Right renal cortex interstitium (tissue), 3 donors: Measurements from ENCODE around the gene FAM135A. TPM values are rescaled to one million over a fixed set of nuclear protein-coding genes. Genes with fewer than 3 reads are reported as not detected.
A peak's percentile ranks its signal among the peaks of the same experiment; 100 is the strongest.
"Not testable (repeated sequence)": the region's sequence is repeated elsewhere in the genome, so short reads cannot be mapped to it uniquely, and the experiment has no call there.

Experiments
- DNase-seq, 3 donors: peaks; one replicate each; pipeline ENCODE4 v3.0.0-alpha.2; 2013; ENCODE audit warnings: low read depth in 3 of 3, low spot score in 2 of 3
- polyA plus RNA-seq, 3 donors: library from polyadenylated mRNA; unstranded; fragments of 120-200 nt; gene quantifications; one replicate each; pipeline ENCODE4 v1.2.1, GENCODE V29; 2013; ENCODE audit not compliant: insufficient read length in 3 of 3

FAM135A gene
- polyA plus RNA-seq, 3 donors = 24.8 to 27.4 (median 26.6) TPM

DNA sequence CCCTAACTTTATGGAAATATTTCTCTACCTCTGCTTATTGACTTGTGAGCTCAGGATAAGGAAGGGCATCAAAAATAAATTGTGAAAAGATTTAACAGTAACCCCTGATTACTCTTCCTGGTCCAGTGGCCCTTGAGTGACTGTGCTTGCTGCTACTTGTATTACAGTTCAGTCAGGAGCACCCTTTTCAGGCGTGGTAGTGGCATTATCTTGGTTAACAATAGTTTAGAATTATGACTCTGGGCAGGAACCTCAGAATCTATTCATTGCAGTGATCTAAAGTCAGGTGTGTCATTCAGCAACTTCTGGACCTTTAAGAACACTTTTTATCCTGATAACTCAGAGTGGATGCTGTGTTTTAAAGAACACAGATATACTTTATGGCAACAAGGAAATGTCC is 43.4 kb downstream of the FAM135A start:
- no peak for DNase-seq

DNA sequence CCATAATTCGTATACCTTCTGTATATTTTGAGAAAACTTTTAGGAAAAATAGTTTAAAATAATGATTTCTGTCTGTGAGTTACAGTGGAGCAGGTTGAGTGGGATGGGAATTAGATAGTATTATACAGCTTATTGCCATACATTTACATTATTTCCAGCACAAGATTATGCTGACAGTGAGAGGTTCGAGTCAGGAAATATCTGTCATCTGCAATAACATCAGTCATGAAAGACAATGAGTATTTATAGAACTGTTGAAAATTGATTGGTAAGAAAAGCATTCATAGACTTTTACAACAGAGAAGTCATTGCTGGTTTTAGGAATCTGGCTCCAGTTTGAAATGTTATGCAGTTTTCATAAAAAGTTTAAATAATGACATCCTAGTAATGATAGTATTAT is 45.9 kb downstream of the FAM135A start:
- no peak for DNase-seq

DNA sequence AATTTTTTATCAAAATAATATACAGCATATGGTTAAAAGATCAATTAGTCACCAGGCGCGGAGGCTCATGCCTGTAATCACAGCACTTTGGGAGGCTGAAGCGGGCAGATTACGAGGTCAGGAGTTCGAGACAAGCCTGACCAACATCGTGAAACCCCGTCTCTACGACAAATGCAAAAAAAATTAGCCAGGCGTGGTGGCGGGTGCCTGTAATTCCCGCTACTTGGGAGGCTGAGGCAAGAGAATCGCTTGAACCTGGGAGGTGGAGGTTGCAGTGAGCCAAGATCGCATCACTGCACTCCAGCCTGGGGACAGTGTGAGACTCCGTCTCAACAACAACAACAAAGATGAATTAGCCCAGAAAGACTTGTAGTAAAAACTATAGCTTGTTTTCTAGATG is 46.4 kb downstream of the FAM135A start:
- DNase-seq = not testable (repeated sequence)

DNA sequence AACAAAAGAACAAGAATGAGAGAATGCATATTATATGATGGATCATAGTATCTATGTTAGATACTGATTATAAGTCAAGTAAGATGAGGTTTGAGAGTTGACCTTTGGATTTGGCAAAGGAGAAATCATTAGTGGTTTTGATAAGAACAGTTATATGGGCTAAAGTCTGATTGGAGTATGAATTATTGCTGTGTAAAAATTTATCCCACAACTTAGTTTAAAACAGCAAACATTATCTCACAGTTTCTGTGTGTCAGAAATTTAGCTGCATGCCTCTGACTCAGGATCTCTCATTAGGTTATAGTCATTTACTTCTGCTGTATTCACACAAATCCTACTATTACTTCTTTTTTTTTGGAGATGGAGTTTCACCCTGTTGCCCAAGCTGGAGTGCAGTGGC is 56.7 kb downstream of the FAM135A start:
- DNase-seq = no peak

DNA sequence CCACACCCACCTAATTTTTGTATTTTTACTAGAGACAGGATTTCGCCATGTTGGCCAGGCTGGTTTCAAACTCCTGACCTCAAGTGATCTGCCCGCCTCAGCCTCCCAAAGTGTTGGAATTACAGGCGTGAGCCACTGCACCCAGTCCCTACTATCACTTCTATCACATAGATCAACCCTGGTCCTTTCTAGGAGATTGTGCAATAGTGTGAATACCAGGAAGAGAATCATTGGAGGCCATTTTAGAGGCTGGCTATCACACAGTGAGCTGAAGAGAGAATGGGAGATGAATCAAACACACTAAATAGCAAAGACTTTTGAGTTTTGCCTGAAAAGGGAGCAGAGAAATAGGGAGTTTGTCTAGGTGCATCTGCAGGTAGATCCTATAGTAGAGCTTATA is 57.2 kb downstream of the FAM135A start:
- DNase-seq = not testable (repeated sequence)

DNA sequence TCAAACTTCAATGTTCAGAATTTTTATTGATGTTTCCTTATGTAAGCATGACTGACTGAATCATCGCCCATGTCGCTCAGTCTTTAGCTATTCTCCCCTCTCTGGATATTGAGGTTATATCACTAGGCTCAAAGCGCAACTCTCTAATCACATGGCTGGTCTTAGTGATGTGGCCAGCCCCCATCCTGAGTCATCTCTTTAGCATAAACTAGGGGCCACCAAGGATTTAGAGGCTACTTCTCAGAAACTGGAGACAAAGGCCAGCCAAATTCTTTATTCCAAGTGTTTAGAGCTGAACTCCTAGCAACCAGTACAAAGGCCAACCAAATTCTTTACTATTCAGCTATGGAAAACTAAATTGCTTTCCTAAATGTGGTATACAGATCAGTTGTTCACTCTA is 61.4 kb downstream of the FAM135A start:
- DNase-seq = no peak

DNA sequence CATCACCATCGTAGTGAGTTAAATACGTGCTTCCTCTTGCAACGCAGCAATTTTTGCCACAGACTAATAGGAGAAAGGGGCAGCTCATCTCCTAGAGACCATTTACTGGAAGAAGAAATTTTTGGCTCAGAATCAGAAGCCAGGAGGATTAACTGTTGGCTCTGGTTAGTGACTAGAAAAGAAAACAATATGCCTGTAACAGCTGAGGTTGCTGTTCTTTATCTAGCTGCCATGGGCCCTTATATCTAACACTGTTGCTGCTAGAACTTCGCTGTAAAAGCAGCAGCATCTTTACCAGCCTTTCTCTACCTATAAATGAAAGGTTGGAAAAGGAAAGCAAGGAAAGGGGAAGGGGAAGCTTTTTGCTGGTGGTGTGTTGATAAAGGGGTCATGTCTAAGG is 65.9 kb downstream of the FAM135A start:
- DNase-seq = no peak

DNA sequence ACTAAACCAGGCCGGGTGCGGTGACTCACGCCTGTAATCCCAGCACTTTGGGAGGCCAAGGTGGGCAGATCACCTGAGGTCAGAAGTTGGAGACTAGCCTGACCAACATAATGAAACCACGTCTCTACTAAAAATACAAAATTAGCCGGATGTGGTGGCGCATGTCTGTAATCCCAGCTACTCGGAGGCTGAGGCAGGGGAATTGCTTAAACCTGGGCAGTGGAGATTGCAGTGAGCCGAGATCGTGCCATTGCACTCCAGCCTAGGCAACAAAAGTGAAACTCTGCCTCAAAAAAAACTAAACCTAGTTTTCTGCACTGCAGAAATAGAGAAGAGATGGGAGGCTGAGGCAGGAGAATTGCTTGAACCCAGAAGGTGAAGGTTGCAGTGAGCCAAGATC is 73.3 kb downstream of the FAM135A start:
- not testable (repeated sequence) for DNase-seq

DNA sequence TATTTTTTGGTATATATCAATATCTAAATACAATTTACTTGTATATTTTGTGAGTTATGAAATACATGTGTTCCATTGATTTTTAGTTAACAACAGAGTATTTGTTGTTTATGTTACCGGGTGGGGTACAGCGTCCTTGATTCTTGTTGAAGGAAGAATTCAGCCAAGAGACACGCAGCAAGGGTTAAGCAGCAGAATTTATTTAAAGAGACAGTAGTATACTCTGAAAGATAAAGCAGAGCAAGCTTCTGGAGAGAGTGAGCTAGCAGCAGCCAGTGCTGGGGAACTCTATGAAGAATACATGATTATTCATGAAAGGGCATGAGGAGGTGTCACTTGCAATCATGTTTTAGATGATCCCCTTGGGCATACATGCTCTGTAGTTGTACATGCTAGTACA is 76.1 kb downstream of the FAM135A start:
- DNase-seq = no peak

DNA sequence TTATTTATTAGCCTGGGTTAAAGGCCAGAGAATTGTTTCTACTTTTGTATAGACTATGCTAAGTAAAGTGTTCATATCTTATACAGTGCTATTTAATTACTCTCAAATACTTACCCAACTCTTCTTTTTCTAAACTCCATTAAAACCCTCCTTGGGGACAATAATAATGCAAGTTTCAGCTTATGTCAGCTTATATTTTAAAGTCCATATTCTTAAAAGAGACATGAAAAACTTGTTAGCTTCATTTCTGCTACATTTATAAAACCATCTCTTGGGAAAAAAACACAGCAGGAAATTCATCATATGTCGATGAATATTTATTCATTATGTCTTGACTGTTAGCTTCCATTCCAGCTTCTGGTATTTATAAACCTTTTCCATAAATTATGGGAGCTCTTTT is 81.5 kb downstream of the FAM135A start:
- no peak for DNase-seq

DNA sequence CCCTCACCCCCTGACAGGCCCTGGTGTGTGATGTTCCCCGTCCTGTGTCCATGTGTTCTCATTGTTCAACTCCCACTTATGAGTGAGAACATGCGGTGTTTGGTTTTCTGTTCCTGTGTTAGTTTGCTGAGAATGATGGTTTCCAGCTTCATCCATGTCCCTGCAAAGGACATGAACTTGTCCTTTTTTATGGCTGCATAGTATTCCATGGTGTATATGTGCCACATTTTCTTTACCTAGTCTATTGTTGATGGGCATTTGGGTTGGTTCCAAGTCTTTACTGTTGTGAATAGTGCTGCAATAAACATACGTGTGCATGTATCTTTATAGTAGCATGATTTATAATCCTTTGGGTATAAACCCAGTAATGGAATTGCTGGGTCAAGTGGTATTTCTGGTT is 82.5 kb downstream of the FAM135A start:
- DNase-seq = not testable (repeated sequence)

DNA sequence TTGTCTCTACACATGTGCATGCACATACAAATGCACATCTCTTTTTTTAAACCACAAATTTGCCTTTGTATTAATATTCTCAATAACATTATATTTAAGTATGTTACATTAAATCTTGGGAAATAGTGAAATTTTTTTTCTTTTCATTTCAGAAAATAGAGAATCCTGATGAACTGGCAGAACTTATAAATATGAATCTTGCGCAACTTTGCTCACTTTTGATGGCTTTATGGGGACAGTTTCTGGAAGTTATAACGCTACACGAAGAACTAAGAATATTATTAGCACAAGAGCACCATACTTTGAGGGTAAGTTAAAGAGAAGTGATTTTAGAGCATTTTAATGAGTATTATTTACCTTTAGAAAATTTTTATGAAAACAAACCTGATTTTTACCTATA is 89.2 kb downstream of the FAM135A start:
- no peak for DNase-seq

DNA sequence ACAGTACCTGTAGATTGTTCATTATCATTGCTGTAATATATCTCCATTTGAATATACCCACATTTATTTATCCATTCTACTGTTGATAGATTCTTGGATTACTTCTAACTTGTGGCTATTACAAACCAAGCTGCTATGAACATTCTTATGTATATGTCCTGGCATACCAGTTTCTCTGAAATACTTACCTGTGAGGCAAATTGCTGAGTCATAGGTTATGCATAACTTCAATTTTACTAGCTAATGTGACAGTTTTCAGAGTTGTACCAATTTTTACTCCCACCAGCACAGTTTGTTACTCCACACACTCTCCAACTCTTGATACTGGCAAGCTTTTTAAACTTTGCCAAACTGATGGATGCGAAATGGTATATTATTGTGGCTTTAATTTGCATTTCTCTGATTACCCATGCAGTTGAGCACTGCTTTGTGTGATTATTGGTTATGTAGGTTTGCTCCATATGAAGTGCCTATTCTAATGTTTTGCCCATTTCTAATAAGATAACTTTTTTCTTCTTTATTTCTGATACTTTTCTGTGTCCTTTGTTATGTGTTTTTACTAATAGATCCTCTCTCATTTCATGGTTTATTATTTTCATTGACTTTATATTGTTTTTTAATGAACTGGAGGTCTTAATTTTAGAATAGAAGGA is 90.6 kb downstream of the FAM135A start:
- DNase-seq = no peak

DNA sequence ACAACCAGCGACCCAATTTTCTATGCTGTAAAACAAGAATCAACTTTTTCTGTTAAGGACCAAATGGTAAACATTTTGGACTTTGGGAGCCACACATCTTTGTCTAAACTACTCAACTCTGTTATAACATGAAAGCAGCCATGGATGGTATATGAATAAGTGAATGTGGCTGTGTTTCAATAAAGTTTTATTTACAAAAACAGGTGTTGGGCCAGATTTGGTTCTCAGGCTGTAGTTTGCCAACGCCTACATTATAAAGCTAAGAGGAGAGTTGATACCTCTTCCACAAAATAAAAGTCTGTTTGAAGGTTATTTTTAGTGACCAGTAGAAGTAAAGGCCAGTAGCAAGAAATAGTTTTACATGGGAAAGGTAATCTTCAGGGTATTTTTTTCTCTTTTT is 93.0 kb downstream of the FAM135A start:
- no peak for DNase-seq

DNA sequence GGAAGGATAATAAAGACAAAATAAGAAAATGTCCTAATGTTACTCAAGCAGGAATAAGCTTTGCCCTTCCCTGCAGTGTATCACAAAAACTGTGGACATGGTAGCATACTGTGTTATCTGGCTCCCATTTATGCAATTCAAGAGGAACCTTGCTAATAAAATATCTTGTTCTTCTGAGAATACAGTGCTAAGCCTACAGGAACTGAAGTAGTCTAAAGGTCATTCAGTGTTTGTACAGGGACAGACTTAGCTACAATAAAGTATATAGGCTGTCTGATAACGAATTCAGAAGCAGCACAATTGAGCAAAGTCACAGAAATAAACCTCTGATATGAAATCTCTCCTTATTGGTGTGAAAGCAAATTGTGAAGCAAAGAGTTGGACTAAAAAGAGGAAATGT is 93.9 kb downstream of the FAM135A start:
- DNase-seq = no peak

DNA sequence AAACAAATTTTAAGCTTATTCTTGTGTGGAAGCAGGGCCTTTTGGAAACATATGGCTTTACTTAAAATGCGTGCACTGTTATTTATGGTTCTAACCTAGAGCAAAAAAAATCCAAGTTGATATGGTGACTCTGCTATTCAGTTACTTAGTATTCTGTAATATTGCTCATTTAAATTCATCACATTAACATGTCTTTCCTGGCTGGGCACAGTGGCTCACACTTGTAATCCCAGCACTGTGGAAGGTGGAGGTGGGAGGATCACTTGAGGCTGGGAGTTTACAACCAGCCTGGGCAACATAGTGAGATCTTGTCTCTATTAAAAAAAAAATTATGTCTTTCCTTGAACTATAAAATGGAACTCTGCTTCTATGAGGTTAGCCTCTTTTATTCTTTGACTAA is 95.6 kb downstream of the FAM135A start:
- no peak for DNase-seq

DNA sequence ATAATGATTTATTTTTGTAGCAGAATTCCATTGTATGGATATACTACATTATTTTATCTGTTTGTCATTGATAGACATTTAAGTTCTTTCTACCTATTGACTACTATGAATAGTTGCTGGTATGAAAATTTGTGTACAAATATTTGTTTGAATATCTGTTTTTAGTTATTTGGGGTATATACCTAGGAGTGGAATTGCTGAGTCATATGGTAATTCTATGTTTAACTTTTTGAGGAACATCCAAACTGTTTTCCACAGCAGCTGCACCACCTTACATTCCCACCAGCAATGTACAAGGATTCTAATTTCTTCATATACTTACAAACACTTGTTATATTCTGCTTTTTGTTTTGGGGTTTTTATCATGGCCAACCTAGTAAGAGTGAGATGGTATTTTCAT is 97.3 kb downstream of the FAM135A start:
- DNase-seq = no peak

DNA sequence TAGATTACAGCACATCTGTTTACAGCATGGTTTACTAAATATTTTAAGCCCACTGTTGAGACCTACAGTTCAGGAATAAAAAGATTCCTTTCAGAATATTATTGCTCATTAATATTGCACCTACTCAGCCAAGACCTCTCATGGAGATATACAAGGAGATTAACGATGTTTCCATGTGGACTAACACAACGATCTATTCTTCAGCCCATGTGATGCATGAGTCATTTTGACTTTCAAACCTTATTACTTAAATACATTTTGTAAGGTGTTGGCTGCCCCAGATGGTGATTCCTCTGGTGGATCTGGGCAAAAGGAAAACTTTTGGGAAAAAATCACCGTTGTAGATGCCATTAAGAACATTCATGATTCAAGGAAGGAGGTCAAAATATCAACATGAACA is 105.4 kb downstream of the FAM135A start:
- DNase-seq = no peak

DNA sequence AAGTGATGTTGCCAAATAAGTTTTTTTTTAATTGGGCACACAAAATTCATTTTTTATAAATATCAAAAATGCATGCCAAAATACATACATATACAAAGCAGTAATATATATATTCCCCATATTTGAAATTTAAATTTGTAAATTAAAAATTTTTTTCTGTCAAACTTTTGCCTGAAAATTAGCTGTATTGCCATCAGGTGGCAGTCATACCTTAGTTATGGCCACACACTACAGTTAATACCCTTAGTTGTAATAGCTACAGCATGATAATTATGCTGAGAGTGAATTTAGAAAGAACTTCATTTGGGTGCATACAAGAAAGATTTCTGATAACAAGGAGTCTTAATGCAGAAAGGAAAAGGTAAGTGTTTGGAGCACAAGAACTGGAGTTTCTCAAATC is 107.3 kb downstream of the FAM135A start:
- DNase-seq = peak in 1 of 3 donors; percentile 1

DNA sequence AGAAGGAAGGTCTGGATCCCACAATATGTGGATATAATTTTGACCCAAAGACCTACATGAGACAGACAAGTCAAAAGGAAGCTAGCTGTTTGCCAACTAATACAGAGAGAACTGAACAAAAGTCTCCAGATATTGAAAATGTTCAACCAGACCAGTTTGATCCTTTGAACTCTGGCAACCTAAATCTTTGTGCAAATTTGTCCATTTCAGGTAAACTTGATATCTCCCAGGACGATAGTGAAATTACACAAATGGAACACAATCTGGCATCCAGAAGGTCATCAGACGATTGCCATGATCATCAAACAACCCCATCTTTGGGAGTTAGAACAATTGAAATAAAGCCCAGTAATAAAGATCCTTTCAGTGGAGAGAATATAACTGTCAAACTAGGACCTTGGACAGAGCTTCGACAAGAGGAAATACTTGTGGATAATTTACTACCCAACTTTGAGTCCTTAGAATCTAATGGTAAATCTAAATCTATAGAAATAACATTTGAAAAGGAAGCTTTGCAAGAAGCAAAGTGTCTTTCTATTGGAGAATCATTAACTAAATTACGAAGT is 111.5 kb downstream of the FAM135A start:
- no peak for DNase-seq

DNA sequence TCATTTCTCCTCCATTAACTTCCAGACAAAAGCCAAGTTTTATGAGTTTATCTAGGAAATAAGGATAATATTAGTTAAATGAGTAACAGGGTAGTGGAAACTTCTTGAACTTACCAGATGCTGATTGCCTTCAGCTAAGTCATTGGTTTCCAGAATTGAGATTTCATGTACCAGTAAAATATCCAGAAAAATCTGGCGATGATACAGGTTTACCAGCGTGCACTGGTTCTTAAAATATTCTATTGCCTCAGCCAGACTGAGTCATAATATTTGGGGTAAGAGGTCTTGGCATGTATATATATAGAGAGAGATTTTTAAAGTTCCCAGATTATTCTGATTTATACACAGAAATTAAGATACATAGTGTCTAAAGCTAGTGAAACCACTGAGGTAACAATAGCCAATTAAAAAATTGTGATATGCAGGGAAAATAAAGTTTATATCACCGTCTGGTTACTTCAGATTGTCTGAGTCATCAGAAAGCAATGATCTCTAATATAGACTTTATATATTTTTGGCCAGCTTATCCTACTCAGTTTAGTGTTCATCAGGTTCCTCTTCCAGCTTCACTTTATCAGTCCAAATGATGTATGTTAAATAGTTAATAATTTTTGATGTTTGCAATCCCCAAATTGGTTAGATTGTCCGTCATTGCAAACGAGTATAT is 113.9 kb downstream of the FAM135A start:
- no peak for DNase-seq

DNA sequence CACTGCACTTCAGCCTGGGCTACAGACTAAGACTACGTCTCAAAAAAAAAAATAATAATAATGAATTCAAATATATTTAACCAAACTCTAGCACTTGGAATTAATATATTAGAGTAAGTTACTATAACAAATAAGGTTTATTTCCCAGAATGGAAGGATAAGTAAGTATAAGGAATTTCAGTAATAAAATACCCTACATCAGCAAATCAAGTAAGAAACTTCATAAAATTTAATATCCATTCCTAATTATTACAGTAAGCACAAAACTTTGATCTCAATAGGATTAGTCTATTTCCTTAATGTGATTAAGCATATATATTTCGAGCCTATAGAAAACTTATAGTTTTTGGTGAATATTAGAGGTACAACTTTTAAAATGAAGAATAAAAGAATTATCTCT is 116.7 kb downstream of the FAM135A start:
- DNase-seq = no peak
